ENCODE results near the gene PSMD1. TPM values are rescaled to one million over a fixed set of nuclear protein-coding genes. Genes with fewer than 3 reads are reported as not detected.

The PSMD1 gene
- total RNA-seq, 1 donor from 2014 or later, result 104 TPM

GRCh38 chr2:231198291-231199173 is 141.9 kb downstream of the PSMD1 start, which contains the start of gene ARMC9:
ARMC9 (plus strand) TSS chr2:231198631; CDS start chr2:231206239, 7,608 bp downstream.
- DNase-seq (ENCODE audit: extremely low read depth, low read depth, low spot score), result no peak

DNA sequence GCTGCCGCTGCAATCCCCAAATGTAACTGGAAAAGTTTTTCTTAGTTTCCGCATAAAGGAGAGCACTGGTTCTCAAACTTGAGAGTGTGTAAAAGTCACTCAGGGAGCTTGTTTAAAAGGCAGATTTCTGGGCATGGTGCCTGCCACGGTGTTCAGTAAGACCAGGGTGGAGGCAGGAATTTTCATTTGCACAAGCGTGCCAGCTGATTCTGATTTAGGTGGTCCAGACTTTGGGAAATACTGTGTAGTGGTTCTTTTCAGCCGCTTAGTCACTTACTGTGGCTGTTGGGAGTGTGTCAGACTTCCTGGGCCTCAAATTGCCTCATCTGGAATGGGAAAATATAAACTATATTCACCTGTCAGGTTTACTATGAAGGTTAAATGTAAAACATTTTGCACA is 142.6 kb downstream of the PSMD1 start:
- DNase-seq (ENCODE audit: extremely low read depth, low read depth, low spot score), result no peak

DNA sequence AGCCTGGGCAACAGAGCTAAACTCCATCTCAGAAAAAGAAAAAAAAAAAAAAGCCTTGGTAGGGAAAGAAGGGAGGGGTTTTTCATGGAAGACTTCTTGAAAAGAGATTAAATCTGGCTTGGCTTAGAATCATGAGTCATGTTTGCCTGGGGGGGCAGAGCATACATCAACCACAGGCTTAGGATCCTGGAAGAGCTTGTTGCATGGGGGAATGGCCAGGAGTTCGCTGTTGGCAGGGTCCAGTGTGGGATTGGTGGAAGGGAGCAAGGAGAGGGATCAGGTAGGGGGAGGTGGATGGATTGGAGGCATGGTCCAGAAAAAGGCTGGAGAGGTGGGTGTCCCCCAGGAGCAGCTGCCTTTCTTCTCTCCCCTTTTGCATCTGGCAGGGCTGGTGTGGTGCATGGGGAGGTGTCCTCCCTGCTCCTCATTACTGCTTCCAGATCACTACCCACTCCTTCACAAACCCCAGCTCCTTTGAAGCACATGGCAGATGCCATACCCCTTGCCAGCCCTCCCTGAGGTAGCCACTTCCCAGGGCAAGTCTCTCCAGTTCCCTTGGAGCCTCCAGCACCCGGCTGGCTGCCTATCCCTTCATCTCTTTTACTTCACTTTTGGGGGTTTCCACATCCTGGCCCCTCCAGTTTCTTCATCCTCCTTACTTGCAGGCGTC is 144.3 kb downstream of the PSMD1 start:
- no peak for DNase-seq (ENCODE audit: extremely low read depth, low read depth, low spot score)

GRCh38 chr2:231201475-231201814 is 144.8 kb downstream of the PSMD1 start:
- DNase-seq (ENCODE audit: extremely low read depth, low read depth, low spot score), result no peak

DNA sequence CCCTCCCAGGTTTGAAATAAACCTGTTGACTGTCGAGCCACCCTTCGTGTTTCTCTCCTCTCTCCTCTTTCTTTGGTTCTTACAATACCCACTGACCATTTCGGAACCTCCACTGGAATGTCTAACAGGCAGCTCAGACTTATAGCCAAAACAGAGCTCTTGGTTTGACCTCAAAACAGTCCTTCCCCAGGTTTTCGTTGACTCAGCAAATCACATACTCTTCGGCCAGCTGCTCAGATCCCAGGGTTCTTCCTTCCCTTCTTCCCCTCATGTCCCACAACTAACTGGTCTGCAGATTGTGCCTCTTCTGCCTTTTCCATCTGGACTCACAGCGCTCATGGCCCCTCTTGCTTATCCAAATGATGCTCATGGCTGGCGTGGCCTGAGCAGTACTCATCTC is 146.4 kb downstream of the PSMD1 start:
- DNase-seq (ENCODE audit: extremely low read depth, low read depth, low spot score), result no peak

- no peak for DNase-seq (ENCODE audit: extremely low read depth, low read depth, low spot score)
Observed at GRCh38 chr2:231204146-231204545, 147.5 kb downstream of the PSMD1 start.

- DNase-seq (ENCODE audit: extremely low read depth, low read depth, low spot score), result no peak
Observed at GRCh38 chr2:231204581-231204980, 147.9 kb downstream of the PSMD1 start.

DNA sequence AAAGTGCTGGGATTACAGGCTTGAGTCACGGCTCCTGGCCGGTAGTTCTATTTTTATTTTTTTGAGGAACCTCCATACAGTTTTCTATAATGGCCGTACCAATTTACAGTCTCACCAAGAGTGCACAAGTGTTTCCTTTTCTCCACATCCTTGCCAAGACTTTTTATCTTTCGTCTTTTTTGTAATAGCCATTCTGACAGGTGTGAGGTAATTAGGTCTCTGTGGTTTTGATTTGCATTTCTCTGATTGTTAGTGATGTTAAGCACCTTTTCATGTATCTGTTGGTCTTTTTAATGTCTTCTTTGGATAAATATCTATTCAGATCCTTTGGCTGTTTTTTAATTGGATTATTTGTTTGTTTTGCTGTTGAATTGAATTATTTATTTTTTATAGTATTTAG is 151.1 kb downstream of the PSMD1 start:
- DNase-seq (ENCODE audit: extremely low read depth, low read depth, low spot score), result no peak

- no peak for DNase-seq (ENCODE audit: extremely low read depth, low read depth, low spot score)
Observed at GRCh38 chr2:231210782-231211181, 154.1 kb downstream of the PSMD1 start.

DNA sequence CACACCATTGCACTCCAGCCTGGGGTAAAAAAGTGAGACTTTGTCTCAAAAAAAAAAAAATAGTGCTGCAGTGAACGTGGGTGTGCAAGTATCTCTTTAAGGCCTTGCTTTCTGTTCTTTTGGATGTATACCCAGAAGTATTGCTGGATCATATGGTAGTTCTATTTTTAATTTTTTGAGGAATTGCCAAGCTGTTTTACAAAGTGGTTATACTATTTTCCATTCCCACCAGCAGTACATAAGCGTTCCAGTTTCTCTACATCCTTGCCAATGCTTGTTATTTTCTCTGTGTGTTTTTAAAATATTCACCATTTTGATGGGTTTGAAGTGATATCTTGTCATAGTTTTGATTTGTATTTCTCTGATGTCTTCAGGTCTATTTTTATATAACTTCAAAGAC is 154.8 kb downstream of the PSMD1 start:
- DNase-seq (ENCODE audit: extremely low read depth, low read depth, low spot score), result no peak

DNA sequence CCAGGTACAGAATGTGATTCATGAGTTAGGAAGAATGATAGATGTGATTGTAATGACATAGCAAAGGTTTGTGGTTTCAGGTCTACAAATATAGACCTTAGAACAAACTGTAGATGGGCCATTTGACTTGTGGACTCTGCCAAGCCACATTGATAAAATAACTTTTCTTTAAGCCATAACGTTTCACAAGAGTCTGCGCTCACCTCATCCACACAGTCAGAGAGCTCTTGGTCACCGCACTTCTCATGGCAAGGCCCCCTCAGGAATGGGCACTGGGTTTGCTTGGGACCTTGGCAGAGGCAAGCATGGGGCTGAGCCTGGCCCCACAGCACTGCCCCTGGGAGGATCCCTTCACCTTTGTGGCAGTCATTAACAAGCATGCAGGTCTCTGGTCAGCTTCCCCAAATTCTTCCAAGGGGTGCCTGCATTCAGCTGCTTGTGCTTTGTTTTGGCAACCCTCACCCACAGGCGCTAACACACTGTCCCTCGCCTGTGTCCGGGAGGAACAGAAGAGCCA is 155.7 kb downstream of the PSMD1 start:
- no peak for DNase-seq (ENCODE audit: extremely low read depth, low read depth, low spot score)

- no peak for DNase-seq (ENCODE audit: extremely low read depth, low read depth, low spot score)
Observed at GRCh38 chr2:231213931-231214642, 157.4 kb downstream of the PSMD1 start.

DNA sequence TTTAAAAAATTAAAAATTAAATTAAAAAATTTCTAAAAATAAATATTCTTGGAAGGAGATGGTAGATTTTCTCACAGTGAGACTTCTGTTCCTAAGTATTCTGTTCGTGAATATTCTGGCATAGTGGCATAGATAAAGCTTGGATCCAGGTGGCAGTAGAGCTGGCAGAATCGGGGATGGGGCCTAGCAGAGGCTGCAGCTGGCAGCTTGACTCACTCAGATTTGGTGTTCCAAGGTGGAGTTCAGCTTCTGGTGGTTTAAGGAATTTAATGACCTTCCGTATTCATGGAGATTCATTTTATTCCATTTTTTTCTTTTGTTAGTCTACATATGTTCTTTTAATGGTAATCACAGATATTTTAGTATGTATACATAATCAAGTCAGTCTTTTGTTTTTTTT is 161.7 kb downstream of the PSMD1 start:
- DNase-seq (ENCODE audit: extremely low read depth, low read depth, low spot score), result no peak

GRCh38 chr2:231219289-231219688 is 162.6 kb downstream of the PSMD1 start:
- no peak for DNase-seq (ENCODE audit: extremely low read depth, low read depth, low spot score)

DNA sequence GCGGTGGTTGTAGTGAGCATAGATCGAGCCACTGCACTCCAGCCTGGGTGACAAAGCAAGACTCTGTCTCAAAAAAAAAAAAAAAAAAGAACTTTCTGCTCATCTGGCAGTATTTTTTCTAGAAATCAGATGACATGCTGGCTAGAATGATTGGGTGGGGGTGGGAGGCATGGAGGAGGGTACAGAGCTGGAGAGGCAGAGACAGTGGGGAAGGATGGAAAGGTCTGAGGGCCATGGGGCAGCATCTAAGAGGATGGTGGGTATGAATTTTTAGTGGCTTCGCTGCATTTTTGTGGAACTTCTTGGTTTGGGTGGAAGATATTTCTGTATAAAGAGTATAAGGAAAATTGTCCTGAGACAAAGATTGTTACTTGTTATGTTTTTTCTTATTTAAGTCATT is 165.1 kb downstream of the PSMD1 start:
- DNase-seq (ENCODE audit: extremely low read depth, low read depth, low spot score), result no peak

Other genes with a start within 250 kb of the PSMD1 start
- 47.2 and 91.2 TPM in 2 replicates for gene ITM2C, start 191.9 kb upstream of the PSMD1 start, total RNA-seq
- gene GPR55, start 131.6 kb upstream of the PSMD1 start, total RNA-seq, result not detected in 2 replicates
- not detected in 2 replicates for gene SPATA3, start 60.7 kb upstream of the PSMD1 start, total RNA-seq
- 0.29 and 1.5 TPM in 2 replicates for gene C2orf72, start 19.3 kb upstream of the PSMD1 start, total RNA-seq
- 0.19 and 1.2 TPM in 2 replicates for gene HTR2B, start 68.2 kb downstream of the PSMD1 start, total RNA-seq
- gene ARMC9, start 141.8 kb downstream of the PSMD1 start, total RNA-seq, result 21.3 and 44.2 TPM in 2 replicates